Uterus (tissue), 4 donors: ENCODE results near the gene LAMC3. TPM values are rescaled to one million over a fixed set of nuclear protein-coding genes. Genes with fewer than 3 reads are reported as not detected.

Experiments
- DNase-seq, 2 donors: peaks; one replicate each; pipeline ENCODE4 v3.0.0-alpha.2; 2019 to 2020
- H3K27ac ChIP-seq, 2 donors: fragments of 200-600 bp; sonication (generic); 1 replicate in 1 of 2; 2 replicates in 1 of 2; pipeline ENCODE4 v1.5.1; 2016 to 2018
- H3K27me3 ChIP-seq, 2 donors: fragments of 200-600 bp; sonication (generic); one replicate each; pipeline ENCODE4 v1.5.1; 2018 to 2019; ENCODE audit warnings: control low read depth in 1 of 2
- H3K36me3 ChIP-seq, 2 donors: fragments of 200-600 bp; sonication (generic); one replicate each; pipeline ENCODE4 v1.5.1; 2019; ENCODE audit warnings: control low read depth in 1 of 2
- H3K4me1 ChIP-seq, 2 donors: fragments of 200-600 bp; sonication (generic); one replicate each; pipeline ENCODE4 v1.5.1; 2018 to 2019; ENCODE audit warnings: control low read depth in 1 of 2
- H3K4me3 ChIP-seq, 2 donors: fragments of 200-600 bp; sonication (generic); 1 replicate in 1 of 2; 2 replicates in 1 of 2; pipeline ENCODE4 v1.5.1; 2018 to 2019; ENCODE audit warnings: mild to moderate bottlenecking in 1 of 2
- H3K9me3 ChIP-seq, 2 donors: fragments of 200-600 bp; sonication (generic); one replicate each; pipeline ENCODE4 v1.5.1; 2019; ENCODE audit warnings: control low read depth in 1 of 2
- POLR2A ChIP-seq, 2 donors: fragments of 450-650 bp; IDR thresholded peaks; one replicate each; pipeline ENCODE4 v1.6.1; 2016; ENCODE audit warnings: antibody characterized with exemption in 2 of 2, mild to moderate bottlenecking in 1 of 2, moderate library complexity in 1 of 2
- intact Hi-C: fragments of 100-400 bp; cut with DNase I; formaldehyde crosslinking; loops from one replicate; pipeline ENCODE4 v1.15.1; 2023; ENCODE audit warnings: low total_unique reads
- total RNA-seq, 4 donors: library from RNA; depleted of rRNA in 3 of 4; stranded (reverse); fragments of >200 nt in 3 of 4; gene quantifications; one replicate each; pipeline versions ENCODE4 v1.1.0 to v1.2.4, GENCODE V29; 2014 to 2023
- TF ChIP-seq, protein P1 (sequence below), 4 experiments: fragments of 200-600 bp in 2 of 4; fragments of 450-650 bp in 2 of 4; sonication (generic) in 2 of 4; IDR thresholded peaks; one replicate each; pipeline ENCODE4 v1.5.1; 2016 to 2019; ENCODE audit warnings: antibody characterized with exemption in 4 of 4, mild to moderate bottlenecking in 2 of 4, moderate library complexity in 1 of 4
- donor health status: DM: yes; HTN: yes; CAD: no.

Gene LAMC3
- total RNA-seq, 4 donors from 2014 or later = 2.6 to 58.5 (median 3.6) TPM

- TF ChIP-seq, protein P1, sequence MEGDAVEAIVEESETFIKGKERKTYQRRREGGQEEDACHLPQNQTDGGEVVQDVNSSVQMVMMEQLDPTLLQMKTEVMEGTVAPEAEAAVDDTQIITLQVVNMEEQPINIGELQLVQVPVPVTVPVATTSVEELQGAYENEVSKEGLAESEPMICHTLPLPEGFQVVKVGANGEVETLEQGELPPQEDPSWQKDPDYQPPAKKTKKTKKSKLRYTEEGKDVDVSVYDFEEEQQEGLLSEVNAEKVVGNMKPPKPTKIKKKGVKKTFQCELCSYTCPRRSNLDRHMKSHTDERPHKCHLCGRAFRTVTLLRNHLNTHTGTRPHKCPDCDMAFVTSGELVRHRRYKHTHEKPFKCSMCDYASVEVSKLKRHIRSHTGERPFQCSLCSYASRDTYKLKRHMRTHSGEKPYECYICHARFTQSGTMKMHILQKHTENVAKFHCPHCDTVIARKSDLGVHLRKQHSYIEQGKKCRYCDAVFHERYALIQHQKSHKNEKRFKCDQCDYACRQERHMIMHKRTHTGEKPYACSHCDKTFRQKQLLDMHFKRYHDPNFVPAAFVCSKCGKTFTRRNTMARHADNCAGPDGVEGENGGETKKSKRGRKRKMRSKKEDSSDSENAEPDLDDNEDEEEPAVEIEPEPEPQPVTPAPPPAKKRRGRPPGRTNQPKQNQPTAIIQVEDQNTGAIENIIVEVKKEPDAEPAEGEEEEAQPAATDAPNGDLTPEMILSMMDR (IDR thresholded peaks at IDR 0.05) = no peak
- TF ChIP-seq POLR2A (IDR thresholded peaks at IDR 0.05) = no peak
- no peaks in the 10 kb centered on the region for H3K27me3 ChIP-seq
- H3K4me3 ChIP-seq = no peak overlapping the region
- H3K27ac ChIP-seq = no peak overlapping the region
- H3K36me3 ChIP-seq = no peaks in the 10 kb centered on the region
- intact Hi-C loops = no loop called here
- DNase-seq = no peak
- no peaks in the 10 kb centered on the region for H3K4me1 ChIP-seq
- no peaks in the 10 kb centered on the region for H3K9me3 ChIP-seq
Observed at GRCh38 chr9:131030239-131031004, 21.4 kb downstream of the LAMC3 start.

GRCh38 chr9:131031005-131031641 is 22.1 kb downstream of the LAMC3 start:
- no peaks in the 10 kb centered on the region for H3K4me1 ChIP-seq
- no peaks in the 10 kb centered on the region for H3K27me3 ChIP-seq
- no peak for DNase-seq
- no peaks in the 10 kb centered on the region for H3K9me3 ChIP-seq
- H3K36me3 ChIP-seq = no peaks in the 10 kb centered on the region
- intact Hi-C loops = no loop called here
- no peak overlapping the region for H3K4me3 ChIP-seq
- H3K27ac ChIP-seq = no peak overlapping the region
- TF ChIP-seq, protein P1 (IDR thresholded peaks at IDR 0.05) = no peak
- no peak for TF ChIP-seq POLR2A (IDR thresholded peaks at IDR 0.05)

DNA sequence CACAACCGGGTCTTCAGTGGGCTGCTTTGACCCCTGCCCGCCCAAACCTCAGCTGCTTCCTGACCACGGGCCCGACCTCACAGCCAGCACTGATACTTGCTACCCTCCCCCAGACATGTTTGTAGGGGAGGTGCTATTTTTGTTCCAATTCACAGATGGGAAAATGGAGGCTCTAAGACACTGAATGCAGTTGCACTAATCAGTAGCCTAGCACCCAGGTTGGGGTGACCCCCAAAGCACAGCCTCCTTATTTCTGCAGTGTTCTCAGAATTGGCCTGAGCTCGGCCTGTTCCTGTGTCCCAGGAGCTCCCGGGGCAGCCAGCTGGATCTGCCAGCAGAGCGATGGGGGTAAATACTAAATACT is 22.6 kb downstream of the LAMC3 start:
- no peak for DNase-seq
- TF ChIP-seq, protein P1 (IDR thresholded peaks at IDR 0.05) = no peak
- TF ChIP-seq POLR2A (IDR thresholded peaks at IDR 0.05) = no peak
- H3K27me3 ChIP-seq = no peaks in the 10 kb centered on the region
- H3K36me3 ChIP-seq = no peaks in the 10 kb centered on the region
- H3K4me3 ChIP-seq = no peak overlapping the region
- no peaks in the 10 kb centered on the region for H3K9me3 ChIP-seq
- no peak overlapping the region for H3K27ac ChIP-seq
- H3K4me1 ChIP-seq = no peaks in the 10 kb centered on the region
- intact Hi-C loops = no loop called here

DNA sequence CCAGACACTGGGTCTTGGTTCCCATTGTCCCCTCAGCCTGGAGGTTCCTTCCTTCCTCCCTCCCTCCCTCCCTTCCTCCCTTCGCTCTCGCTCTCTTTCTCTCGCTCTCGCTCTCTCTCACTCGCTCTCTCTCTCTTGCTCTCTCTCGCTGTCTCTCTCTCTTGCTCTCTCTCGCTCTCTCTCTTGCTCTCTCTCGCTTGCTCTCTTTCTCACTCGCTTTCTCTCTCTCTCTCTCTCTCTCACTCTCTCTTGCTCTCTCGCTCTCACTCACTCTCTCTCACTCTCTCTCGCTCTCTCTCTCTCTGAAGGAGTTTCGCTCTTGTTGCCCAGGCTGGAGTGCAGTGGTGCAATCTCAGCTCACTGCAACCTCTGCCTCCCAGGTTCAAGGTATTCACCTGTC is 23.4 kb downstream of the LAMC3 start:
- H3K4me1 ChIP-seq = no peaks in the 10 kb centered on the region
- no peak overlapping the region for H3K27ac ChIP-seq
- no peaks in the 10 kb centered on the region for H3K36me3 ChIP-seq
- no peaks in the 10 kb centered on the region for H3K9me3 ChIP-seq
- TF ChIP-seq POLR2A (IDR thresholded peaks at IDR 0.05) = no peak
- TF ChIP-seq, protein P1 (IDR thresholded peaks at IDR 0.05) = no peak
- DNase-seq = no peak
- H3K27me3 ChIP-seq = no peaks in the 10 kb centered on the region
- no peak overlapping the region for H3K4me3 ChIP-seq
- intact Hi-C loops = no loop called here
